Activated CD4-positive, alpha-beta memory T cell treated with anti-CD3 and anti-CD28 coated beads for 36 hours (primary cell): ENCODE results near the gene STYXL1. TPM values are rescaled to one million over a fixed set of nuclear protein-coding genes. Genes with fewer than 3 reads are reported as not detected.

Experiments
- CTCF ChIA-PET: fragments of 350-600 bp; sonication (Branson Sonifier 250); formaldehyde crosslinking; loops from one replicate; lab custom pipeline; 2021; ENCODE audit warnings: antibody characterized with exemption, inconsistent platforms; lab: Charles Lee
- POLR2A ChIA-PET: fragments of 350-600 bp; sonication (Branson Sonifier 250); formaldehyde crosslinking; loops from one replicate; lab custom pipeline; 2021; ENCODE audit warnings: antibody characterized with exemption; lab: Charles Lee
- DNase-seq: peaks from one replicate; pipeline ENCODE4 v3.0.0-alpha.2; 2020
- H3K27ac Mint-ChIP-seq: one replicate; pipeline ENCODE4 v1.8.0; 2021; ENCODE audit warnings: mixed read lengths
- H3K27me3 Mint-ChIP-seq: one replicate; pipeline ENCODE4 v1.8.0; 2021; ENCODE audit warnings: mixed read lengths
- H3K36me3 Mint-ChIP-seq: one replicate; pipeline ENCODE4 v1.8.0; 2021; ENCODE audit warnings: mixed read lengths
- H3K4me1 Mint-ChIP-seq: one replicate; pipeline ENCODE4 v1.8.0; 2021; ENCODE audit warnings: low read depth, mixed read lengths
- H3K4me3 Mint-ChIP-seq: one replicate; pipeline ENCODE4 v1.8.0; 2021; ENCODE audit warnings: mild to moderate bottlenecking, mixed read lengths
- H3K9me3 Mint-ChIP-seq: one replicate; pipeline ENCODE4 v1.8.0; 2021; ENCODE audit warnings: mixed read lengths
- intact Hi-C: fragments of 100-400 bp; cut with micrococcal nuclease; formaldehyde crosslinking; loops from one replicate; pipeline ENCODE4 v1.15.1; 2023
- total RNA-seq, 2 experiments: library from RNA; stranded (reverse); gene quantifications; one replicate each; pipeline ENCODE4 v1.2.3, GENCODE V29; 2021

The STYXL1 gene
- total RNA-seq, 2 experiments from 2014 or later = 37.8 to 40.5 TPM

DNA sequence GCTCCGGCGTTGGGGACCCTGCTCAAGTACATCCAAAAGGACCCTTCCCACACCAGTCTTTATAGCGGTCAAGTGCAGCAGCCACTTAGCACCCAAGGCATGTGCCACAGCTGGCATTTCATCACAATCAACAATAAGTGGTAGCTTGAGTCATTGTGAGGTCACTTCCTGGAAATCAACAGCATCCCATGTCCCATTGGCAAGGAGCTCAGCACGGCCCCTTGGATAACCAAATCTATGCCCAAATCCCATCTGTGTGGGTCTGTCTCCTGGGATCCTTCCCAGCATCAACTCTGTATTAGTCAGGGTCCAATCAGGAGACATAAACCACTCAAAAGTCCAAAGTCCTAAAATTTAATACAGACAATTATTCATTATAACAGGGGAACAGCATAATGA is 27.2 kb upstream of the STYXL1 start:
- Mint-ChIP-seq H3K9me3 (peaks cover 11% of the 10 kb centered on the region), H3K27ac (no peak overlapping the region), H3K36me3 (no peaks in the 10 kb centered on the region), H3K27me3 (peaks cover under 1% of the 10 kb centered on the region), H3K4me3 (no peak overlapping the region), H3K4me1 (peaks cover 12% of the 10 kb centered on the region)
- ChIA-PET POLR2A (no interaction called here), CTCF (interaction anchor here (1.0 kb wide), 1 partner anchor 26 kb away, joined by 3 read pairs; no protein-coding TSS in a partner anchor)
- no peak for DNase-seq
- intact Hi-C loops = no loop called here

DNA sequence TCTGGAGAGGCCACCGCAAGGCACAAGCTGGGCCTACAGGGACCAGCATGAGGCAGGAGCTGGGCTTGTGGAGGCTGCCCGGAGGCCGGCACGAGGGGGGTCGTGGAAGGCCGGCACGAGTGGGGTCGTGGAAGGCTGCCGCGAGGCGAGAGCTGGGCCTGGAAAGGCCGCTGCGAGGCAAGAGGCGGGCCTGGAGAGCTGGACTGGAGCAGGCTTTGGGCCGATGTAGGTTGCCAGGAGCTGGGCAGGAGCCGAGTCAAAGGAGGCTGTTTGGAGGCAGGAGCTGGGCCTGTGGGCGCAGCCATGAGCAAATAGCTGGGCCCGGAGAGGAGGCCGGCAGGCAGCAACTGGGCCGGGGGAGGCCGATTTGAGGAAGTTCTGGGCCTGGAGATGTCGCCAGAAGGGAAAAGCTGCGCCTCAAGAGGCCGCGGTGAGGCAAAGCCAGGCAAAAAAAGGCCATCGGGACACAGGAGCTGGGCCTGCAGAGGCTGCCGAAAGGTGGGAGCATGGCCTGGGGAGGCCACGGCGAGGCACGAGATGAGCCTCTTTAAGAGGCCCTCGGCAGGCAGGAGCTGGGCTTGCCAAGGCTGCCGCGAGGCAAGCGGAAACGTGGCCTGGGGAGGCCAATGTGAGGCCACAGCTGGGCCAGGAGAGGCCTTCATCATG is 26.6 kb upstream of the STYXL1 start:
- Mint-ChIP-seq H3K4me3 (no peak overlapping the region), H3K4me1 (peaks cover 12% of the 10 kb centered on the region), H3K36me3 (no peaks in the 10 kb centered on the region), H3K9me3 (peaks cover 11% of the 10 kb centered on the region), H3K27ac (no peak overlapping the region), H3K27me3 (no peaks in the 10 kb centered on the region)
- intact Hi-C loops = no loop called here
- POLR2A ChIA-PET = no interaction called here
- CTCF ChIA-PET = interaction anchor here (1.0 kb wide), 1 partner anchor 25 kb away, joined by 3 read pairs; no protein-coding TSS in a partner anchor
- DNase-seq = no peak

DNA sequence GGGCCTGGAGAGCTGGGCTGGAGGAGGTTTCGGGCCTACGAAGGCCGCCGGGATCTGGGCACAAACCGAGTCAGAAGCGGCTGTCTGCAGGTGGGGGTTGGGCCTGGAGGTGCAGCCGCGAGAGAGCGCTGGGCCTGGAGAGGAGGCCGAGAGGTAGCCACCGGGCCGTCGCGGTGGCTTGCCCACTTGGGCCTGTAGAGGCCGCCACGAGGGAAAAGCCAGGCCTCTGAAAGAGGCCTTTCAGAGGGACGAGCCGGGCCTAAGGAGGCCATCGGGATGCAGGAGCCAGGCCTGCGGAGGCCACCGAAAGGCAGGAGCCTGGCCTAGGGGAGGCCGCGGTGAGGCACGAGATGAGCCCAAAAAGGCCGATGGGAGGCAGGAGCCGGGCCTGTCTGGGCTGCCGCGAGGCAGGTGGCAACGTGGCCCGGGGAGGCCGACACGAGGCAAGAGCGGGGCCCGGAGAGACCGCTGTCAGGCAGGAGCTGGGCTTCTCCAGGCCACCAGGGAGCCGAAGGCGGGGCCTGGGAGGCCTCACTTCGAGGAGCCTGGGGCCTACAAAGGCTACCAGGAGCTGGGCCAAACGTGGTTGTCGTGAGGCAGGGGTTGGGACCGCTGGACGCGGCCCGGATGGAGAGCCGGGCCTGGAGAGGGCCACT is 25.7 kb upstream of the STYXL1 start:
- ChIA-PET CTCF (no interaction called here), POLR2A (no interaction called here)
- H3K27ac Mint-ChIP-seq = no peak overlapping the region
- intact Hi-C loops = no loop called here
- DNase-seq = no peak
- no peaks in the 10 kb centered on the region for H3K36me3 Mint-ChIP-seq
- H3K9me3 Mint-ChIP-seq = peaks cover 11% of the 10 kb centered on the region
- H3K4me3 Mint-ChIP-seq = no peak overlapping the region
- H3K27me3 Mint-ChIP-seq = no peaks in the 10 kb centered on the region
- peaks cover 12% of the 10 kb centered on the region for H3K4me1 Mint-ChIP-seq

DNA sequence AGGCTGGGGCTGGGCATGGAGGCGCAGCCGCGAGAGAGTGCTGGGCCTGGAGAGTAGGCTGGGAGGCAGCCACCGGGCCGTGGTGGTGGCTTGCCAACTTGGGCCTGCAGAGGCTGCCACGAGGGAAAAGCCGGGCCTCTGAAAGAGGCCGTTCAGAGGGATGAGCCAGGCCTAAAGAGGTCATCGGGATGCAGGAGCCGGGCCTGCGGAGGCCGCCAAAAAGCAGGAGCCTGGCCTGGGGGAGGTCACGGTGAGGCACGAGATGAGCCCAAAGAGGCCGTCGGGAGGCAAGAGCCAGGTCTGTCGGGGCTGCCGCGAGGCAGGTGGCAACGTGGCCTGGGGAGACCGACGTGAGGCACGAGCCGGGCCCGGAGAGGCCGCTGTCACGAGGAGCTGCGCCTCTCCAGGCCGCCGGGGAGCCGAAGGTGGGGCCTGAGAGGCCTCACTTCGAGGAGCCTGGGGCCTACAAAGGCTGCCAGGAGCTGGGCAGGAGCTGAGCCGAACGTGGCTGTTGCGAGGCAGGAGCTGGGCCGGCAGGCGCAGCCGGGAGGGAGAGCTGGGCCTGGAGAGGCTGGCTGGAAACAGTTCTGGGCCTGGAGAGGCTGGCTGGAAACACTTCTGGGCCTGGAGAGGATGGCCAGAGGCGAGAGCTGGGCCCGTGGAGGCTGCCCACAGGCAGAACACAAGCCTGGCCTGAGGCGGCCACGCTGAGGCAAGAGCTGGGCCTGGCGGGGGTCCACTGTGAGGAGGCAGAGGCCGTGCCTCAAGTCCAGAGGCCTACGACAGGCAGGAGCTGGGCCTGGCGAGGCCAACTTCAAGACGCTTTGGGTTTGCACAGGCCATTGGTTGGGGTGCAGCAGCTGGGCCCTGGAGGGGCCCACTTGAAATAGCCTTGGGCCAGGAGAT is 24.7 kb upstream of the STYXL1 start:
- no peak overlapping the region for H3K27ac Mint-ChIP-seq
- H3K9me3 Mint-ChIP-seq = peaks cover 11% of the 10 kb centered on the region
- H3K4me1 Mint-ChIP-seq = peaks cover 7% of the 10 kb centered on the region
- no peak for DNase-seq
- CTCF ChIA-PET = interaction anchor here (1.3 to 1.8 kb wide), 2 partner anchors 52 to 207 kb away, joined by 4 to 5 read pairs; no protein-coding TSS in a partner anchor
- intact Hi-C loops = no loop called here
- no peaks in the 10 kb centered on the region for H3K27me3 Mint-ChIP-seq
- POLR2A ChIA-PET = no interaction called here
- H3K36me3 Mint-ChIP-seq = peaks cover 2% of the 10 kb centered on the region
- no peak overlapping the region for H3K4me3 Mint-ChIP-seq

DNA sequence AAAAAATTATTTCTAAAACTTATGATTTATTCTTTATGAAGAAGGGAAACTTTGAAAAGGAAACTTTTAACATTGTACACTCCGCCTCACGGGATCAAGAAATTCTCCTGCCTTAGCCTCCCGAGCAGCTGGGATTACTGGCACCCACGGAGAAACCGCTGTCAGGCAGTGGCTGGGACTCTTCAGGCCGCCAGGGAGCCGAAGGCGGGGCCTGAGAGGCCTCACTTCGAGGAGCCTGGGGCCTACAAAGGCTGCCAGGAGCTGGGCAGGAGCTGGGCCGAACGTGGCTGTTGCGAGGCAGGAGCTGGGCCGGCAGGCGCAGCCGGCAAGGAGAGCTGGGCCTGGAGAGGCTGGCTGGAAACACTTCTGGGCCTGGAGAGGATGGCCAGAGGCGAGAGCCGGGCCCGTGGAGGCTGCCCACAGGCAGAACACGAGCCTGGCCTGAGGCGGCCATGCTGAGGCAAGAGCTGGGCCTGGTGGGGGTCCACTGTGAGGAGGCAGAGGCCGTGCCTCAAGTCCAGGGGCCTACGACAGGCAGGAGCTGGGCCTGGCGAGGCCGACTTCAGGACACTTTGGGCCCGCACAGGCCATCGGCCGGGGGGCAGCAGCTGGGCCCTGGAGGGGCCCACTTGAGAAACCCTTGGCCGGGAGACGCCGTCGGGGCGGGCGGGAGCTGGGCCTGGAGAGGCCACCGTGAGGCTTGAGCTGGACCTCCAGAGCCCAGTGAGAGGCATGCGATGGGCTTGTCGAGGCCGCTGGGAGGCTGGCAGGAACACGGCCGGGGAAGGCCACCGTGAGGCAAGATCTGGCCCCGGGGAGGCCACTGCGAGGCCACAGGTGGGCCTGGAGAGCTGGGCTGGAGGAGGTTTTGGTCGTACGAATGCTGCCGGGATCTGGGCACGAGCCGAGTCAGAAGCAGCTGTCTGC is 23.8 kb upstream of the STYXL1 start:
- ChIA-PET CTCF (interaction anchor here (1.3 to 1.8 kb wide), 2 partner anchors 51 to 206 kb away, joined by 4 to 5 read pairs; no protein-coding TSS in a partner anchor), POLR2A (no interaction called here)
- H3K36me3 Mint-ChIP-seq = peaks cover 9% of the 10 kb centered on the region
- intact Hi-C loops = no loop called here
- H3K27ac Mint-ChIP-seq = no peak overlapping the region
- no peak overlapping the region for H3K4me3 Mint-ChIP-seq
- no peaks in the 10 kb centered on the region for H3K27me3 Mint-ChIP-seq
- no peak for DNase-seq
- no peaks in the 10 kb centered on the region for H3K4me1 Mint-ChIP-seq
- H3K9me3 Mint-ChIP-seq = peaks cover 11% of the 10 kb centered on the region

DNA sequence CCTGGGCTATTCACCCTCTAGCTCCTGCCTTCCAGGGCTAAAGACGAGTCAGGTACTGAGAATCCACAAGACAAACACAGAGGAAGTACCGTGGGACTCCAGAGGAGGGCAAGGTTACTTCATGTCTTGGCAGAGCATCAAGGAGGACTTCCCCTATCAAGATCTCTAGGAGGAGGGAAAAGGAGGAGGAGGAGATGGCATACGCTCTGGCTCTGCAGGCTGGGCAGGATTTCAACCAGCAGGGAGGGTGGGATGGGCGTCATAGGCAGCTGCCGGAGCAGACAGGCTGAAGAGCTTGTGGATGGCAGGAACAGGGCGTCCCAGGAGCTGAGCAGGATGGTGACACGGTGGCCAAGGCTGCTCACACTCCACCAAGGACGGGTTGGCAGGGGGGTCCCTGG is 21.4 kb upstream of the STYXL1 start:
- intact Hi-C loops = no loop called here
- peaks cover 31% of the 10 kb centered on the region for H3K36me3 Mint-ChIP-seq
- no peaks in the 10 kb centered on the region for H3K27me3 Mint-ChIP-seq
- peaks cover 12% of the 10 kb centered on the region for H3K4me1 Mint-ChIP-seq
- DNase-seq = no peak
- H3K27ac Mint-ChIP-seq = no peak overlapping the region
- ChIA-PET CTCF (interaction anchor here (1.3 kb wide), 1 partner anchor 109 kb away, joined by 3 read pairs; no protein-coding TSS in a partner anchor), POLR2A (interaction anchor here (0.6 kb wide), 1 partner anchor 21 kb away, joined by 3 read pairs; the partner anchor contains the start of genes MDH2 and STYXL1)
- peaks cover 3% of the 10 kb centered on the region for H3K9me3 Mint-ChIP-seq
- H3K4me3 Mint-ChIP-seq = no peak overlapping the region

DNA sequence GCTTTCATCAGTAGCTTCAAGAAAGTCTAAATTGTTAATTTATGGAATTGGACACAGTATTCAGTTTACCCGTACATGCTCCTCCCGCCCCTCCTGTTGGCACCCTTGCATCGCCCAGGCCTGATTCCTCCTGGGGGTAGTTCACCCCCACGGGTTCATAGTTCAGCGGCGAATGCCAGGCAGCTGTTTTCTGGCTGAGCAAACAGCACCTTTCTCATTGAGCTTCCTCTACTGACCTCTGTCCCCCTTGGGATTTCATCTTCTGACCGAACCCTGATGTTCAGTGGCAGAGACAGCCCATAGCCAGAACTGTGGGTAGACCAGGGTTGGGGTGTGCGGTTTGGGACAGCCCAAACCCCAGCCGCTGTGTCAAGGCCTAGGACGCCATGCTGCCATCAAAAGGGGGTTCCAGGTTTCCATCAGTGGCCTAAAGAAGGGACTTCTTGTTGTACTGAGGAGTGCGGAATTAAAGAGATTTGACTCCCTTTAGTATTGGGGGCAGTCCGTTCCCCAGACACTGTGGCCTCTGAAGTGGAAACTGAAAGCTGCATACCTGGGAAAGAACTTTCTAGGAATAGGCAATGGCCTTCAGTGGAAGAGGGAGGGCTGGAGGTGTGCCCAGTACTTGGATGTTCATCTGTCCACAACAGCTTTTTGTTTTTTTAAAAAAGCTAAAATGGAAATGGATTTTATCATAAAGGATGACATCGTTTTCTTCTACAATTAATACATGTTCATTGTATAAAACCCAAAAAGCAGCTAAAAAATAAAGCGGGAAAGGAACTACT is 19.1 kb upstream of the STYXL1 start:
- Mint-ChIP-seq H3K36me3 (peaks cover 40% of the 10 kb centered on the region), H3K27me3 (no peaks in the 10 kb centered on the region), H3K4me3 (no peak overlapping the region), H3K27ac (no peak overlapping the region), H3K9me3 (no peaks in the 10 kb centered on the region), H3K4me1 (peaks cover 12% of the 10 kb centered on the region)
- intact Hi-C loops = no loop called here
- no peak for DNase-seq
- CTCF ChIA-PET = no interaction called here
- POLR2A ChIA-PET = interaction anchor here (0.9 kb wide), 1 partner anchor 84 kb away, joined by 4 read pairs; no protein-coding TSS in a partner anchor

- CTCF ChIA-PET = no interaction called here
- no peaks in the 10 kb centered on the region for H3K27me3 Mint-ChIP-seq
- no peak overlapping the region for H3K4me3 Mint-ChIP-seq
- no peaks in the 10 kb centered on the region for H3K9me3 Mint-ChIP-seq
- H3K4me1 Mint-ChIP-seq = peaks cover 12% of the 10 kb centered on the region
- H3K36me3 Mint-ChIP-seq = peaks cover 44% of the 10 kb centered on the region
- H3K27ac Mint-ChIP-seq = no peak overlapping the region
- intact Hi-C loops = no loop called here
- POLR2A ChIA-PET = no interaction called here
- DNase-seq = peak; percentile 49
These were observed 17.3 kb upstream of the STYXL1 start for GRCh38 chr7:76065016-76065612.

DNA sequence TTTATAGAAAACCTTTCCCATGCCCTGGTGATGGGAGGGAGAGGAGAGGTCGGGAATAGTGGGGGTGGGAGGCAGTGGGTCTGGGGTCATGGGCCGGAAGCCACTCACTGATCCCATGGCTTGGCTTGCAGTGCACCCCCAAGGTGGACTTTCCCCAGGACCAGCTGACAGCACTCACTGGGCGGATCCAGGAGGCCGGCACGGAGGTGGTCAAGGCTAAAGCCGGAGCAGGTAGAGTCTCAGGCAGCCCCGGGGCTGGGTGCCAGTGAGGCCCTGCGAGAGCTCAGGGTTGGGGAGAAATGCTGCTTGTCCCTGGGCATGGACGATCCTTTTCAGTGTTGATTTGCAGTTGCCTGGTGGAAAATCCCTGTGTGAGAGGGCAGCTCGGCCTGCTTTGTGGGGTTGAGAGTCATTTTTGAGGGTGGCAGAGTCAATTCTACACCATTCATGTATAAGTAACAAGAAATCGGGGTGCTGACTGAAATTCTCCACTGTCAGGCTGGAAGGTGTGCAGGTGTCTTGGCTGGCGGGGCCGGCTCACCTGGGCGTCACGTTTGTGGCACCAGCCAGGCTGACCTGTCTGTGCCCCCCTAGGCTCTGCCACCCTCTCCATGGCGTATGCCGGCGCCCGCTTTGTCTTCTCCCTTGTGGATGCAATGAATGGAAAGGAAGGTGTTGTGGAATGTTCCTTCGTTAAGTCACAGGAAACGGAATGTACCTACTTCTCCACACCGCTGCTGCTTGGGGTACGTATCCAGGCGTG is 16.6 kb upstream of the STYXL1 start:
- Mint-ChIP-seq H3K27ac (no peak overlapping the region), H3K36me3 (peaks cover 49% of the 10 kb centered on the region), H3K27me3 (no peaks in the 10 kb centered on the region), H3K4me1 (peaks cover 12% of the 10 kb centered on the region), H3K9me3 (no peaks in the 10 kb centered on the region), H3K4me3 (no peak overlapping the region)
- intact Hi-C loops = no loop called here
- CTCF ChIA-PET = no interaction called here
- DNase-seq = no peak
- POLR2A ChIA-PET = no interaction called here

DNA sequence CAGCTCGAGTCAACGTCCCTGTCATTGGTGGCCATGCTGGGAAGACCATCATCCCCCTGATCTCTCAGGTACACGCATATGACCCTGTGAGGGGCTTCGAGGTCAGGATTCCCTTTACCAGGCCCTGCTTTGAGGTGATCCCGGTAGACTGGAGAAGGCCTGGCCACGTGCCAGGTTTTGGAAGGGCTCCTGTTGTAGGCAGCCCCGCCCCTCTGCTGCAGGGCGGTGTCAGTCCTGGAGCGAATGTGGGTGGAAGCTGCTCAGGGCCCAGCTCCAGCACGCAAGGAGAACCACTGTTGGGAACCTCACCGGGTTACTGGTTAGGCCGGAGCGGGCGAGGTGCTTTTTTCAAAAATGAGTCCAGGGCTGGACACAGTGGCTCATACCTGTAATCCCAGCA is 15.7 kb upstream of the STYXL1 start:
- Mint-ChIP-seq H3K36me3 (peaks cover 55% of the 10 kb centered on the region), H3K27ac (no peak overlapping the region), H3K4me1 (peaks cover 12% of the 10 kb centered on the region), H3K9me3 (no peaks in the 10 kb centered on the region), H3K27me3 (no peaks in the 10 kb centered on the region), H3K4me3 (no peak overlapping the region)
- intact Hi-C loops = no loop called here
- CTCF ChIA-PET = no interaction called here
- no peak for DNase-seq
- POLR2A ChIA-PET = no interaction called here
